Cortex of kidney (tissue), 1 donor: ENCODE measurements around the gene HMX1.

Source experiments
- DNase-seq: peaks from one replicate; lab custom pipeline; 2025; lab: John Stamatoyannopoulos, UW

HMX1 gene

GRCh38 chr4:8818063-8818881 lies 53.4 kb downstream of the HMX1 start:
- no peak for DNase-seq

- DNase-seq: no peak
Observed at GRCh38 chr4:8817813-8818062, 53.9 kb downstream of the HMX1 start.

GRCh38 chr4:8817096-8817812 lies 54.4 kb downstream of the HMX1 start:
- DNase-seq: no peak
